BJ (cell line): ENCODE results near the gene MRPS9. TPM values are rescaled to one million over a fixed set of nuclear protein-coding genes. Genes with fewer than 3 reads are reported as not detected.

Experiments used
- CTCF ChIA-PET: fragments of 350-600 bp; formaldehyde crosslinking; extraction: SDS; loops from one replicate; lab custom pipeline; 2021; ENCODE audit warnings: antibody characterized with exemption, inconsistent platforms; lab: Yijun Ruan, JAX
- POLR2A ChIA-PET: fragments of 300-600 bp; sonication (Branson Sonifier 250); formaldehyde crosslinking; extraction: SDS; loops from one replicate; lab custom pipeline; 2021; ENCODE audit warnings: antibody characterized with exemption; lab: Charles Lee
- DNase-seq: peaks from one replicate; pipeline ENCODE4 v3.0.0-alpha.2; 2011; ENCODE audit warnings: low read depth
- H3K27me3 ChIP-seq: 2 replicates; pipeline ENCODE4 v1.6.0; 2011; ENCODE audit warnings: low read length; ENCODE audit not compliant: control insufficient read depth, insufficient read depth
- H3K36me3 ChIP-seq: 2 replicates; pipeline ENCODE4 v1.5.1; 2011; ENCODE audit warnings: low read length; ENCODE audit not compliant: control insufficient read depth, insufficient read depth
- H3K4me3 ChIP-seq: 2 replicates; pipeline ENCODE4 v1.5.1; 2011; ENCODE audit warnings: low read depth, mild to moderate bottlenecking, control low read depth, low read length
- CTCF ChIP-seq: IDR thresholded peaks from 2 replicates; pipeline ENCODE4 v1.5.1; 2011; ENCODE audit warnings: low read depth, mild to moderate bottlenecking, control low read depth, inconsistent platforms, low read length, moderate library complexity; ENCODE audit not compliant: insufficient read depth
- polyA plus RNA-seq: library from polyadenylated mRNA; depleted of rRNA; stranded (reverse); fragments of >200 nt; gene quantifications from 2 replicates; pipeline ENCODE4 v1.2.3, GENCODE V29; 2011

MRPS9 gene
- polyA plus RNA-seq, 1 experiment: 19.3 TPM

- H3K36me3 ChIP-seq: no peaks in the 10 kb centered on the region
- no peak for DNase-seq
- POLR2A ChIA-PET: no interaction called here
- peaks cover 15% of the 10 kb centered on the region for H3K27me3 ChIP-seq
- H3K4me3 ChIP-seq: no peak overlapping the region
- CTCF ChIA-PET: no interaction called here
- no peak for TF ChIP-seq CTCF
Observed at GRCh38 chr2:105138643-105139042, 100.8 kb downstream of the MRPS9 start.

DNA sequence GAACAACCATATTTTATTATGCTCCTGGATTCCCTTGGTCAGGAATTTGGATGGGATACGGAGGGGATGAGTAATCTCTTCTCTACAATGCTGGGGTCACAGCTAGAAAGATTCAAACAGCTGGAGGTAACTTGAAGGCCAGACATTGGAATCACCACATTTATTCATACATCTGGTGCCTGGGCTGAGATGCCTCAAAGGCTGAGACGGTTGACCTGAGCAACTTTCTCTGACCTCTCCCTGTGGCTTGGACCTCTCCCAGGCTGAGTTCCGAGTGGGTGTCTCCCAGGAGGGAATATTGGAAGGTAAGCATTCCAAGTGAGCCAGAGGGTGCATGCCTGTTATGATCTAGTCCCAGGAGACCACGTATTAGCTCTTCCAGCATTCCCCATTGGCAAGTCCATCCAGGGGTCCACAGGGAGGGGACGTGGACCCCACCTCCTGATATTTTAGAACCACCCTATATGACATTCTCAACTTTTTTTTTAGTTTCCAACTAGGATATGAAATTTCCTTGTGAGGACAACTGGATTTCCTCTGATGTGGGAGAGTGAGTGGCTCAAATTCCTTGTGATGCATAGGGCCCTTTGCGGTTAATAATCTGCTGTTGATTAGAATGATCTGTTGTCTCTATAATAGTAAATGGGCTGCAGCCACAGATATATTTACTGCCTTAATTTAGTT, 101.8 kb downstream of the MRPS9 start:
- Histone ChIP-seq H3K27me3 (peaks cover 21% of the 10 kb centered on the region), H3K4me3 (no peak overlapping the region), H3K36me3 (no peaks in the 10 kb centered on the region)
- no peak for DNase-seq
- no peak for TF ChIP-seq CTCF
- ChIA-PET CTCF (interaction anchor here (1.2 kb wide), 1 partner anchor 96 kb away, joined by 3 read pairs; no protein-coding TSS in a partner anchor), POLR2A (no interaction called here)

DNA sequence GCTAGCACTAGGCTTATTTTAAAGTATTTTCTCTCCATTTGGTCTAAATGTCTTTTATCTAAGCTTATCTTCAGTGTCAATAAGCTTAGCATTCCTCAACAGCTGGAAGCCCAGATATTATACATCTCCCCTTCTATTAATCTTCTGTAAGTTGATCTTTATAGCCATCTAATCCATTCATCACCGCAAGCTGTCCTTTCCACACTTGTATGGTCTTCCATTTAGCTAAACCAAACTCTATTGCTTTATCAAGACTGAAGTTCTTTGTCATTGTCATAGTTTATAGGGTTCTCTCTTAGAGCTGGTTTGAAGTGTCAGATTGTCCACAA, 102.3 kb downstream of the MRPS9 start:
- ChIA-PET CTCF (interaction anchor here (1.2 kb wide), 1 partner anchor 96 kb away, joined by 3 read pairs; no protein-coding TSS in a partner anchor), POLR2A (no interaction called here)
- DNase-seq: no peak
- H3K4me3 ChIP-seq: no peak overlapping the region
- peaks cover 23% of the 10 kb centered on the region for H3K27me3 ChIP-seq
- no peaks in the 10 kb centered on the region for H3K36me3 ChIP-seq
- TF ChIP-seq CTCF: no peak

- CTCF ChIA-PET: no interaction called here
- POLR2A ChIA-PET: no interaction called here
- Histone ChIP-seq H3K36me3 (no peaks in the 10 kb centered on the region), H3K4me3 (no peak overlapping the region), H3K27me3 (peaks cover 24% of the 10 kb centered on the region)
- TF ChIP-seq CTCF: no peak
- no peak for DNase-seq
Observed at GRCh38 chr2:105141099-105141614, 103.3 kb downstream of the MRPS9 start.

DNA sequence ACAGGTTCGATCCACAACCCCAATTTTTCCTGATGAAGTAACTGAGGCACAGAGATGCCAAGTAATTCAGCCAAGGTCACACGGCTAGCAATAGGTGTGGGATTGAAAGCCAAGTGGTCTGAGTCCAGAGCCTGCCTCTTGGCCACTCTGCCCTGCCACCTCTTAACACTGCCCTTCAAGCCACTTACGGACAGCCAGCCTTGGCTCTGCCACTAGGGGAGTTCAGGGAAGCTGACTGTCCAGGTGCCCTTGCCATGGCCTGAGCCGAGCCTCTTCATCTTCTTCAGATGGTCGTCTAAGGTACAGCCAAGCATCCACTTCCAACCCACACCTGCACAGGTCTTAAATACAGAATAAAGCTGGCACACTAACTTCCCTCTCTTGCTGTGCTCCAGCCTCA, 104.4 kb downstream of the MRPS9 start:
- POLR2A ChIA-PET: no interaction called here

More for the DNA sequence above, 104.4 kb downstream of the MRPS9 start:
- TF ChIP-seq CTCF: no peak
- no peak for DNase-seq
- Histone ChIP-seq H3K36me3 (no peaks in the 10 kb centered on the region), H3K27me3 (peaks cover 27% of the 10 kb centered on the region), H3K4me3 (no peak overlapping the region)
- CTCF ChIA-PET: interaction anchor here (1.3 kb wide), 1 partner anchor 28 kb away, joined by 3 read pairs; no protein-coding TSS in a partner anchor
